ENCODE data around the gene ACTR3.

The ACTR3 gene

DNA sequence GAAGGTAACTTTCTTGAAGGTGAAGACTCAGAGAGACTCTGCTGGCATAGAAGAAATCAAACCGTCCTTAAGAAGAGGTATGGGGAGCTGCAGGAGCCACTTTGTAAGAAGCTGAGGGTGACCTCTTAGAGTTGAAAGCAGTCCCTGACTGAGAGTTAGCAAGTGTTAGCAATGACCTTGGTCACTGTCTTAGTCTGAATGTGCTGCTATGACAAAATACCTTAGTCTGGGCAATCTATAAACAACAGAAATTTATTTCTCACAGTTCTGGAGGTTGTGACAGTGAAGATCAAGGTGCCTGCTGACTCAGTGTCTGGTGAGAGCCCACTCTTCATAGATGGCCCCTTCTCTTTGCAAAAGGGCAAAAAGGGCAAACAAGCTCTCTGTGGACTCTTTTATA, 35.7 kb upstream of the ACTR3 start:
- Histone ChIP-seq H3K79me2 (ENCODE audit: insufficient read depth, low read length) (no peaks in the 10 kb centered on the region), H3K9me3 (ENCODE audit: insufficient read depth, low read depth, low read length) (no peaks in the 10 kb centered on the region), H3K27me3 (ENCODE audit: insufficient read depth, low read length, poor library complexity, severe bottlenecking) (no peaks in the 10 kb centered on the region), H3K4me2 (ENCODE audit: low read depth, low read length, poor library complexity, severe bottlenecking) (no peak overlapping the region), H2AFZ (ENCODE audit: low read length) (no peak overlapping the region), H3K4me3 (ENCODE audit: low read length, poor library complexity, severe bottlenecking) (no peak overlapping the region), H3K4me1 (ENCODE audit: insufficient read depth, low read length, poor library complexity, severe bottlenecking) (no peaks in the 10 kb centered on the region), H4K20me1 (ENCODE audit: insufficient read depth, low read length, poor library complexity, severe bottlenecking) (no peaks in the 10 kb centered on the region), H3F3A (ENCODE audit: low read depth) (no peaks in the 10 kb centered on the region), H3K9ac (ENCODE audit: low read depth, low read length, poor library complexity, severe bottlenecking) (no peak overlapping the region), H3K9me2 (replicated peaks; ENCODE audit: low read depth, low read length) (no peaks in the 10 kb centered on the region), H3K36me3 (ENCODE audit: insufficient read depth, low read length) (no peaks in the 10 kb centered on the region)
- TF ChIP-seq, protein P1, sequence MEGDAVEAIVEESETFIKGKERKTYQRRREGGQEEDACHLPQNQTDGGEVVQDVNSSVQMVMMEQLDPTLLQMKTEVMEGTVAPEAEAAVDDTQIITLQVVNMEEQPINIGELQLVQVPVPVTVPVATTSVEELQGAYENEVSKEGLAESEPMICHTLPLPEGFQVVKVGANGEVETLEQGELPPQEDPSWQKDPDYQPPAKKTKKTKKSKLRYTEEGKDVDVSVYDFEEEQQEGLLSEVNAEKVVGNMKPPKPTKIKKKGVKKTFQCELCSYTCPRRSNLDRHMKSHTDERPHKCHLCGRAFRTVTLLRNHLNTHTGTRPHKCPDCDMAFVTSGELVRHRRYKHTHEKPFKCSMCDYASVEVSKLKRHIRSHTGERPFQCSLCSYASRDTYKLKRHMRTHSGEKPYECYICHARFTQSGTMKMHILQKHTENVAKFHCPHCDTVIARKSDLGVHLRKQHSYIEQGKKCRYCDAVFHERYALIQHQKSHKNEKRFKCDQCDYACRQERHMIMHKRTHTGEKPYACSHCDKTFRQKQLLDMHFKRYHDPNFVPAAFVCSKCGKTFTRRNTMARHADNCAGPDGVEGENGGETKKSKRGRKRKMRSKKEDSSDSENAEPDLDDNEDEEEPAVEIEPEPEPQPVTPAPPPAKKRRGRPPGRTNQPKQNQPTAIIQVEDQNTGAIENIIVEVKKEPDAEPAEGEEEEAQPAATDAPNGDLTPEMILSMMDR (conservative IDR thresholded peaks at IDR 0.05; ENCODE audit: low read length), result no peak
- no peak for TF ChIP-seq EZH2phosphoT487 (IDR thresholded peaks at IDR 0.05; ENCODE audit: borderline replicate concordance)

DNA sequence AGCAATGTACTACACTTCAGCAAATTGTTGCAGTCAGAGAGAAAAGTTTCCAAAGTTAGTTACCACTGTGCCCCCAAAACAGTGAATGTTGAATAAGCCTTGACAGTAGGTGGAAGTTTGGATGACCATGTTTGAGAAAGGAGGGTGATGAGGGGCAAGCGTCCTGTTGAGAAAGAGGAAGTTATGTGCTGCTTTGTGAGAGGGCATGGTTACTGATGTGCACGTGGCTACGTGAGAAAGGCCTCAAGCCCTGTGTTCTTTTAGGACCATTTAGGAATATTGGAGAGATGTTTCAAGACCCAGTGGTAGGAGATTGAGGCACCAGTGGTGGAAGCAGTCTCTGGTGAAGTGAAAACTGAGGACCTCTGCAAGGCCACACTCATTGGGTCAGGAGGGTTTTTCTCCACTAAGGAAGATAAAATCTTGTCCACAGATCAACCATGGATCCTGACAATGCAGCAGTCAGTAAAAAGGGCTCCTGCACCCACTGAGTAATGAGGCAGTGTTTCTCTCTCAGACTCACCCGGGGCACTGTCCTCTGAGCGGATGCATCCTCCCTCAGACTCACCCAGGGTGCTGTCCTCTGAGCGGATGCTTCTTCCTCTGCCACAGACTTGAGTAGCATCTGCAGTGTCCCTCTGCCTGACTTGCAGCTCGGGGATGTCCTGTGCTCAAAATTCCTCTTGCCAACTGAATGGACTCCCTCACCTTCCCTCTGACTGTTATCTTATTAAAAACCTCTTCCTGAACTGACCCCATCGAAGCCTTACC, 34.7 kb upstream of the ACTR3 start:
- H3K4me3 ChIP-seq (ENCODE audit: low read length, poor library complexity, severe bottlenecking), result no peak overlapping the region
- TF ChIP-seq EZH2phosphoT487 (IDR thresholded peaks at IDR 0.05; ENCODE audit: borderline replicate concordance), result no peak
- TF ChIP-seq, protein P1 (conservative IDR thresholded peaks at IDR 0.05; ENCODE audit: low read length), result no peak
- H3K9ac ChIP-seq (ENCODE audit: low read depth, low read length, poor library complexity, severe bottlenecking), result no peak overlapping the region
- no peaks in the 10 kb centered on the region for H3K9me3 ChIP-seq (ENCODE audit: insufficient read depth, low read depth, low read length)
- no peaks in the 10 kb centered on the region for H3F3A ChIP-seq (ENCODE audit: low read depth)
- H3K27me3 ChIP-seq (ENCODE audit: insufficient read depth, low read length, poor library complexity, severe bottlenecking), result no peaks in the 10 kb centered on the region
- H4K20me1 ChIP-seq (ENCODE audit: insufficient read depth, low read length, poor library complexity, severe bottlenecking), result no peaks in the 10 kb centered on the region
- H3K79me2 ChIP-seq (ENCODE audit: insufficient read depth, low read length), result no peaks in the 10 kb centered on the region
- no peaks in the 10 kb centered on the region for H3K4me1 ChIP-seq (ENCODE audit: insufficient read depth, low read length, poor library complexity, severe bottlenecking)
- H3K9me2 ChIP-seq (replicated peaks; ENCODE audit: low read depth, low read length), result no peaks in the 10 kb centered on the region
- H3K4me2 ChIP-seq (ENCODE audit: low read depth, low read length, poor library complexity, severe bottlenecking), result no peak overlapping the region
- H2AFZ ChIP-seq (ENCODE audit: low read length), result no peak overlapping the region
- no peaks in the 10 kb centered on the region for H3K36me3 ChIP-seq (ENCODE audit: insufficient read depth, low read length)

DNA sequence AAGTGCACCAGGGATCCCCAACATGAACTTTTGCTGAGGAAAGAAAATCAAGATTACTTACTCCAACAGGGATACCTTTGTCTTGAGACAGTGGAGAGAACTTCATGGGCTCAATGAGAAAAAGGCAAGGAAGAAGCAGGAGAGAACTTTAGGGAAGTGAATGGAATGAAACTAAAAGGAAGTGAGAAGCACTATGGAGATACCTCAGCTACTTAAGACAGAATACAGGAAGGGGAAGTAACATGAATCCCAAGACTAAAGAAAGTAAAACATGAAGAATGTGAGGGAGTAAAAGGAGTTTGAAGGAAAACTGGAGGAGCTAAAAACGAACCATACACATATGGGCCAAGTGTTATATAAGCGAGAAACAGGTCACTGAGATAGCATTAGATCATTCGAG, 32.4 kb upstream of the ACTR3 start:
- Histone ChIP-seq H3K4me2 (ENCODE audit: low read depth, low read length, poor library complexity, severe bottlenecking) (no peak overlapping the region), H3K4me3 (ENCODE audit: low read length, poor library complexity, severe bottlenecking) (no peak overlapping the region), H3K9ac (ENCODE audit: low read depth, low read length, poor library complexity, severe bottlenecking) (no peak overlapping the region), H3K27me3 (ENCODE audit: insufficient read depth, low read length, poor library complexity, severe bottlenecking) (no peaks in the 10 kb centered on the region), H3K36me3 (ENCODE audit: insufficient read depth, low read length) (no peaks in the 10 kb centered on the region), H3K9me3 (ENCODE audit: insufficient read depth, low read depth, low read length) (no peaks in the 10 kb centered on the region), H2AFZ (ENCODE audit: low read length) (0 out of 2 replicates have a peak overlapping the region, but pooled peaks have one; percentile 36), H4K20me1 (ENCODE audit: insufficient read depth, low read length, poor library complexity, severe bottlenecking) (no peaks in the 10 kb centered on the region), H3K9me2 (replicated peaks; ENCODE audit: low read depth, low read length) (no peaks in the 10 kb centered on the region), H3F3A (ENCODE audit: low read depth) (no peaks in the 10 kb centered on the region), H3K4me1 (ENCODE audit: insufficient read depth, low read length, poor library complexity, severe bottlenecking) (no peaks in the 10 kb centered on the region), H3K79me2 (ENCODE audit: insufficient read depth, low read length) (no peaks in the 10 kb centered on the region)
- TF ChIP-seq, protein P1 (conservative IDR thresholded peaks at IDR 0.05; ENCODE audit: low read length), result no peak
- no peak for TF ChIP-seq EZH2phosphoT487 (IDR thresholded peaks at IDR 0.05; ENCODE audit: borderline replicate concordance)

Data from Loucy (cell line).